Prostate gland (tissue), 2 donors: Measurements from ENCODE around the gene TECPR2. TPM values are rescaled to one million over a fixed set of nuclear protein-coding genes. Genes with fewer than 3 reads are reported as not detected.

Source experiments
- DNase-seq: peaks from one replicate; pipeline ENCODE4 v3.0.0-alpha.2; 2019; ENCODE audit warnings: low spot score
- H3K27ac ChIP-seq, 2 donors: fragments of 200-600 bp; sonication (generic); 2 replicates each; pipeline ENCODE4 v1.5.1; 2017 to 2019
- H3K27me3 ChIP-seq: fragments of 200-600 bp; sonication (generic); replicated peaks from 2 replicates; pipeline ENCODE4 v1.5.1; 2019; ENCODE audit not compliant: insufficient read depth
- H3K36me3 ChIP-seq, 2 donors: fragments of 200-600 bp; sonication (generic); 1 replicate in 1 of 2; 2 replicates in 1 of 2; pipeline versions ENCODE4 v1.5.1 to v1.8.1; 2017 to 2019
- H3K4me1 ChIP-seq: fragments of 200-600 bp; sonication (generic); replicated peaks from 2 replicates; pipeline ENCODE4 v1.5.1; 2019
- H3K4me3 ChIP-seq, 2 donors: fragments of 200-600 bp; sonication (generic); 2 replicates each; pipeline ENCODE4 v1.5.1; 2017 to 2019
- H3K9me3 ChIP-seq: fragments of 200-600 bp; sonication (generic); 2 replicates; pipeline ENCODE4 v1.5.1; 2017
- CTCF ChIP-seq, 4 experiments: fragments of 200-600 bp in 2 of 4; fragments of 450-650 bp in 2 of 4; sonication (generic) in 2 of 4; IDR thresholded peaks; 1 replicate in 3 of 4; 2 replicates in 1 of 4; pipeline ENCODE4 v1.5.1; 2016 to 2019; ENCODE audit warnings: antibody characterized with exemption in 4 of 4, mild to moderate bottlenecking in 2 of 4, moderate library complexity in 2 of 4
- POLR2A ChIP-seq: fragments of 450-650 bp; IDR thresholded peaks from one replicate; pipeline ENCODE4 v1.6.1; 2016; ENCODE audit warnings: antibody characterized with exemption, mild to moderate bottlenecking
- POLR2AphosphoS5 ChIP-seq: sonication (generic); formaldehyde crosslinking; IDR thresholded peaks from one replicate; pipeline ENCODE4 v1.6.1; 2017; ENCODE audit warnings: antibody characterized with exemption
- WGBS: methylation state at CpG from one replicate; pipeline ENCODE4 v1.1.5; 2018; 5-methylcytosine and 5-hydroxymethylcytosine counted together
- intact Hi-C: fragments of 100-400 bp; cut with DNase I; formaldehyde crosslinking; loops from one replicate; pipeline ENCODE4 v1.14.2; 2022
- total RNA-seq, 2 donors: library from RNA; depleted of rRNA; stranded (reverse); fragments of >200 nt; gene quantifications; one replicate each; pipeline ENCODE4 v1.1.0, GENCODE V29; 2016

Gene TECPR2
- total RNA-seq, 2 donors from 2014 or later, result 12.9 to 45.0 TPM

- Histone ChIP-seq H3K27me3 (no peaks in the 10 kb centered on the region), H3K4me3 (no peak overlapping the region), H3K36me3 (no peaks in the 10 kb centered on the region), H3K9me3 (no peaks in the 10 kb centered on the region), H3K4me1 (no peaks in the 10 kb centered on the region), H3K27ac (no peak overlapping the region)
- intact Hi-C loops, result no loop called here
- DNase-seq, result no peak
- TF ChIP-seq POLR2A, result no peak
- no peak for TF ChIP-seq POLR2AphosphoS5
- no peak for TF ChIP-seq CTCF (IDR thresholded peaks at IDR 0.05)
- 93% methylated on average over 4 of the region's 4 CpGs for WGBS
Observed at GRCh38 chr14:102424520-102424919, 61.8 kb downstream of the TECPR2 start.

GRCh38 chr14:102424923-102425322 is 62.2 kb downstream of the TECPR2 start:
- Histone ChIP-seq H3K4me3 (no peak overlapping the region), H3K27me3 (no peaks in the 10 kb centered on the region), H3K9me3 (no peaks in the 10 kb centered on the region), H3K36me3 (no peaks in the 10 kb centered on the region), H3K4me1 (no peaks in the 10 kb centered on the region), H3K27ac (no peak overlapping the region)
- intact Hi-C loops, result no loop called here
- 93% methylated on average over 10 of the region's 10 CpGs for WGBS
- no peak for TF ChIP-seq CTCF (IDR thresholded peaks at IDR 0.05)
- no peak for TF ChIP-seq POLR2A
- TF ChIP-seq POLR2AphosphoS5, result no peak
- DNase-seq, result no peak

- H3K27me3 ChIP-seq, result no peaks in the 10 kb centered on the region
- no peaks in the 10 kb centered on the region for H3K9me3 ChIP-seq
- H3K36me3 ChIP-seq, result no peaks in the 10 kb centered on the region
- WGBS, result 53% methylated on average over 6 of the region's 6 CpGs
- DNase-seq, result no peak
- TF ChIP-seq POLR2A, result no peak
- no peak for TF ChIP-seq POLR2AphosphoS5
- no peak for TF ChIP-seq CTCF (IDR thresholded peaks at IDR 0.05)
- H3K4me3 ChIP-seq, result no peak overlapping the region
- intact Hi-C loops, result no loop called here
- H3K27ac ChIP-seq, result no peak overlapping the region
- no peaks in the 10 kb centered on the region for H3K4me1 ChIP-seq
Observed at GRCh38 chr14:102426796-102427195, 64.1 kb downstream of the TECPR2 start.

GRCh38 chr14:102427642-102428041 is 64.9 kb downstream of the TECPR2 start:
- 93% methylated on average over 12 of the region's 12 CpGs for WGBS
- Histone ChIP-seq H3K36me3 (no peaks in the 10 kb centered on the region), H3K4me3 (no peak overlapping the region), H3K4me1 (no peaks in the 10 kb centered on the region), H3K27me3 (no peaks in the 10 kb centered on the region), H3K27ac (no peak overlapping the region), H3K9me3 (no peaks in the 10 kb centered on the region)
- TF ChIP-seq POLR2A (no peak), CTCF (IDR thresholded peaks at IDR 0.05) (no peak), POLR2AphosphoS5 (no peak)
- no peak for DNase-seq
- intact Hi-C loops, result no loop called here

- 84% methylated on average over 8 of the region's 8 CpGs for WGBS
- Histone ChIP-seq H3K27me3 (no peaks in the 10 kb centered on the region), H3K4me3 (no peak overlapping the region), H3K4me1 (no peaks in the 10 kb centered on the region), H3K36me3 (no peaks in the 10 kb centered on the region), H3K9me3 (no peaks in the 10 kb centered on the region), H3K27ac (no peak overlapping the region)
- intact Hi-C loops, result loop anchor here (10.0 kb wide), 1 partner anchor 66 kb away; the partner anchor contains the start of genes CINP and TECPR2
- no peak for TF ChIP-seq CTCF (IDR thresholded peaks at IDR 0.05)
- no peak for TF ChIP-seq POLR2A
- no peak for TF ChIP-seq POLR2AphosphoS5
- no peak for DNase-seq
Observed at GRCh38 chr14:102430212-102430908, 67.6 kb downstream of the TECPR2 start.
